ENCODE measurements around the gene CGA. TPM values are rescaled to one million over a fixed set of nuclear protein-coding genes. Genes with fewer than 3 reads are reported as not detected.
A peak's percentile ranks its signal among the peaks of the same experiment; 100 is the strongest.
"Not testable (repeated sequence)": the region's sequence is repeated elsewhere in the genome, so short reads cannot be mapped to it uniquely, and the experiment has no call there.

Gene CGA
- not detected for total RNA-seq

- Mint-ChIP-seq H3K9me3 (ENCODE audit: low read depth) (no peaks in the 10 kb centered on the region), H3K4me3 (no peak within 1 kb of the TSS), H3K4me1 (peaks cover 3% of the 10 kb centered on the region), H3K36me3 (ENCODE audit: low read depth) (no peaks in the 10 kb centered on the region), H3K27me3 (peaks cover 28% of the 10 kb centered on the region), H3K27ac (no peak within 1 kb of the TSS)
- no peak for ATAC-seq
- POLR2A ChIA-PET = interaction anchor here (0.6 kb wide), 1 partner anchor 479 kb away, joined by 10 read pairs; no protein-coding TSS in a partner anchor
- DNase-seq = no peak
- CTCF ChIA-PET = interaction anchor here (0.6 to 1.9 kb wide), 2 partner anchors 16 kb away, joined by 4 to 9 read pairs; no protein-coding TSS in a partner anchor
- intact Hi-C loops (cut with DNase I, micrococcal nuclease) = no loop called here
Measured at GRCh38 chr6:87095087-87095509, at the start of gene CGA. Gene CGA (minus strand): TSS chr6:87095106. CDS start chr6:87088200, 6,906 bp downstream.

DNA sequence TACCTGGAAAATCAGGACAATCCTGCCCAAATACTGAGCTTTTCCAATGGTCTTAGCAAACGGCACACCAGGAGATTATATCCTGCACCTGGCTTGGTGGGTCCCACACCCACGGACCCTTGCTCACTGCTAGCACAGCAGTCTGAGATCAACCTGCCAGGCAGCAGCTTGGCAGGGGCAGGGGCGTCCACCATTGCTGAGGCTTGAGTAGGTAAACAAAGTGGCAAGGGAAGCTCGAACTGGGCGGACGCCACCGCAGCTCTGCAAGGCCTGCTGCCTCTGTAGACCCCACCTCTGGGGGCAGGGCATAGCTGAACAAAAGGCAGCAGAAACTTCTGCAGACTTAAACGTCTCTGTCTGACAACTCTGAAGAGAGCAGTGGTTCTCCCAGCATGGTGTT, 45.0 kb upstream of the CGA start:
- ATAC-seq; DNase-seq; H3K27me3 Mint-ChIP-seq; H3K4me1 Mint-ChIP-seq; H3K4me3 Mint-ChIP-seq; POLR2A ChIA-PET; H3K27ac Mint-ChIP-seq; H3K9me3 Mint-ChIP-seq (ENCODE audit: low read depth); H3K36me3 Mint-ChIP-seq (ENCODE audit: low read depth): not testable (repeated sequence)
- intact Hi-C loops (cut with DNase I, micrococcal nuclease) = loop anchor here (1.0 to 10.0 kb wide), 4 partner anchors 73 to 255 kb away; no protein-coding TSS in a partner anchor
- CTCF ChIA-PET = interaction anchor here (0.6 to 3.5 kb wide), 19 partner anchors 9 to 268 kb away, joined by 3 to 16 read pairs (median 4); partner anchors contain the start of gene CFAP206

GRCh38 chr6:87139236-87139635, 44.3 kb upstream of the CGA start:
- ChIA-PET CTCF (interaction anchor here (0.5 to 3.5 kb wide), 27 partner anchors 8 to 1632 kb away, joined by 3 to 16 read pairs (median 4); partner anchors contain the start of gene CFAP206), POLR2A (no interaction called here)
- peaks cover 7% of the 10 kb centered on the region for H3K27me3 Mint-ChIP-seq
- peaks cover 2% of the 10 kb centered on the region for H3K4me1 Mint-ChIP-seq
- H3K4me3 Mint-ChIP-seq = no peak overlapping the region
- no peaks in the 10 kb centered on the region for H3K36me3 Mint-ChIP-seq (ENCODE audit: low read depth)
- DNase-seq (peak; percentile 43), ATAC-seq (peak; percentile 70)
- no peak overlapping the region for H3K27ac Mint-ChIP-seq
- no peaks in the 10 kb centered on the region for H3K9me3 Mint-ChIP-seq (ENCODE audit: low read depth)
- intact Hi-C loops (cut with DNase I, micrococcal nuclease) = loop anchor here (1.0 to 10.0 kb wide), 4 partner anchors 72 to 256 kb away; no protein-coding TSS in a partner anchor

DNA sequence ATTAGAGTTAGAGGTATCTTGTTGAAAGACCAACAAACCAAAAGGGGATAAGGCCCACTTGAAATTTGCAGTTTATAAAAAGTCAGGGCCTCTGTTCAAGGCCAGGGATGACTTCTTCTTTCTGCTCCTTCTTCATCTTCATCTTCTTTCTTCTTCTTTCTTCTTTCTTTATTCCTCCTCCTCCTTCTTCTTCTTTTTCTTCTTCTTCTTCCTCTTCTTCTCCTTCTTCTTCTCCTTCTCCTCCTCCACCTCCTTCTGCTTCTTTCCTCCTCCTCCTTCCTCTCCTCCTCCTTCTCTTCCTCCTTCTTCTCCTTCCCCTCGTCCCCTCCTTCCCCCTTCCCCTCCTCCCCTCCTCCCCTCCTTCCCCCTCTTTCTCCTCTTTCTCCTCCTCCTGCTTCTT, 42.1 kb upstream of the CGA start:
- H3K36me3 Mint-ChIP-seq (ENCODE audit: low read depth) = no peaks in the 10 kb centered on the region
- H3K4me1 Mint-ChIP-seq = peaks cover 2% of the 10 kb centered on the region
- no peak for ATAC-seq
- no peak overlapping the region for H3K27ac Mint-ChIP-seq
- CTCF ChIA-PET = interaction anchor here (0.9 kb wide), 1 partner anchor 70 kb away, joined by 5 read pairs; no protein-coding TSS in a partner anchor
- no peaks in the 10 kb centered on the region for H3K9me3 Mint-ChIP-seq (ENCODE audit: low read depth)
- POLR2A ChIA-PET = no interaction called here
- intact Hi-C loops (cut with DNase I, micrococcal nuclease) = loop anchor here (5.0 to 10.0 kb wide), 2 partner anchors 70 to 258 kb away; no protein-coding TSS in a partner anchor
- H3K27me3 Mint-ChIP-seq = peaks cover 2% of the 10 kb centered on the region
- no peak overlapping the region for H3K4me3 Mint-ChIP-seq
- no peak for DNase-seq

GRCh38 chr6:87127737-87128136, 32.8 kb upstream of the CGA start:
- ChIA-PET CTCF (no interaction called here), POLR2A (no interaction called here)
- Mint-ChIP-seq H3K9me3 (ENCODE audit: low read depth) (no peaks in the 10 kb centered on the region), H3K36me3 (ENCODE audit: low read depth) (no peaks in the 10 kb centered on the region), H3K4me3 (no peak overlapping the region), H3K27me3 (peaks cover 14% of the 10 kb centered on the region), H3K27ac (no peak overlapping the region), H3K4me1 (no peaks in the 10 kb centered on the region)
- no peak for ATAC-seq
- no peak for DNase-seq
- intact Hi-C loops (cut with DNase I, micrococcal nuclease) = no loop called here

DNA sequence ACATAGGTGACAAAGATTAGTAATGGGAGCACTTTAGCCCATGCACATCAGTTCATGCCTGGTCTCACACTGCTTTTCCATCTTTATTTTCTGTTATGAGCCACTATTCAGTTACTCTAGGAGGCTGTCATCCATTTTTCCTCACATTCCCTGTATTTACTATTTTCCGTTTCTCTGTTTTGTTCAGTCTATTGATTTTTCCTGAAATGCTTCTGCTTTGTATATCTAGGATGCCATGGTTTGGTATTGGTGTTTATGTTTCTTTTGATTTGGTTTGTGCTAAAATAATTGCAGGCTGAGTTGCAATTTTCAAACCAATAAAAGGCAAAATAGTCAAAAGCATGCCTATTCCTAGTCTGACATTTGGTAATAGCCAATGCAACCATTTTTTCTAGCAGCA, 31.6 kb upstream of the CGA start:
- H3K27me3 Mint-ChIP-seq = peaks cover 22% of the 10 kb centered on the region
- ChIA-PET POLR2A (no interaction called here), CTCF (interaction anchor here (1.4 to 1.6 kb wide), 2 partner anchors 47 to 267 kb away, joined by 4 to 5 read pairs; no protein-coding TSS in a partner anchor)
- intact Hi-C loops (cut with DNase I, micrococcal nuclease) = no loop called here
- H3K27ac Mint-ChIP-seq = no peak overlapping the region
- H3K9me3 Mint-ChIP-seq (ENCODE audit: low read depth) = no peaks in the 10 kb centered on the region
- ATAC-seq (no peak), DNase-seq (no peak)
- H3K4me3 Mint-ChIP-seq = no peak overlapping the region
- H3K36me3 Mint-ChIP-seq (ENCODE audit: low read depth) = no peaks in the 10 kb centered on the region
- no peaks in the 10 kb centered on the region for H3K4me1 Mint-ChIP-seq

- ATAC-seq (no peak), DNase-seq (no peak)
- no peaks in the 10 kb centered on the region for H3K9me3 Mint-ChIP-seq (ENCODE audit: low read depth)
- H3K27ac Mint-ChIP-seq = no peak overlapping the region
- no peak overlapping the region for H3K4me3 Mint-ChIP-seq
- H3K36me3 Mint-ChIP-seq (ENCODE audit: low read depth) = no peaks in the 10 kb centered on the region
- ChIA-PET POLR2A (no interaction called here), CTCF (no interaction called here)
- no peaks in the 10 kb centered on the region for H3K4me1 Mint-ChIP-seq
- H3K27me3 Mint-ChIP-seq = peaks cover 26% of the 10 kb centered on the region
- intact Hi-C loops (cut with DNase I, micrococcal nuclease) = no loop called here
Measured at GRCh38 chr6:87124074-87124473, 29.2 kb upstream of the CGA start.

DNA sequence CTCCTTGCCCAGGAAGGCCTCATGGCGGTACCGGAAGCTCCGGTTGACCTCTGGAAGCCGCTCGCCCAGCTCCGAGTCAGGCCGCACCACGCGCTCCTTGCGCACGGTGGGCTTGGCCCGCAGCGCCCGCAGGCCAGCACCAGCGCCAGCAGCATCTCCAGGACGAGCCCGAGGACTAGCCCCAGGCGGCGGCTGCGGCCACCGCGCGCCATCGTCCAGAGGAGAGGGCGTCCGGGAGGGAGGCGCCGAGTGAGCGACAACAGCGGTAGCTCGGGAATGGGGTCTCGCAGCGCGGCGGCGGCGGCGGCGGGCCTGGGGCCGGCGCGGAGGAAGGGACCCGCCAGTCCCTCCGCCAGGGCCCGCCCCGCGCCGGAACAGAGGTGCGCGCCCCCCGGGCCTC, 27.6 kb upstream of the CGA start:
- DNase-seq (no peak), ATAC-seq (no peak)
- Mint-ChIP-seq H3K4me1 (no peaks in the 10 kb centered on the region), H3K36me3 (ENCODE audit: low read depth) (no peaks in the 10 kb centered on the region), H3K27me3 (peaks cover 26% of the 10 kb centered on the region), H3K4me3 (no peak overlapping the region), H3K9me3 (ENCODE audit: low read depth) (no peaks in the 10 kb centered on the region), H3K27ac (no peak overlapping the region)
- CTCF ChIA-PET = interaction anchor here (1.3 kb wide), 1 partner anchor 13 kb away, joined by 3 read pairs; no protein-coding TSS in a partner anchor
- POLR2A ChIA-PET = interaction anchor here (0.8 kb wide), 1 partner anchor 308 kb away, joined by 3 read pairs; no protein-coding TSS in a partner anchor
- intact Hi-C loops (cut with DNase I, micrococcal nuclease) = no loop called here

- ChIA-PET POLR2A (no interaction called here), CTCF (interaction anchor here (0.7 kb wide), 1 partner anchor 39 kb away, joined by 3 read pairs; no protein-coding TSS in a partner anchor)
- Mint-ChIP-seq H3K27me3 (peaks cover 16% of the 10 kb centered on the region), H3K4me1 (peaks cover 3% of the 10 kb centered on the region), H3K36me3 (ENCODE audit: low read depth) (no peaks in the 10 kb centered on the region), H3K4me3 (no peak overlapping the region), H3K9me3 (ENCODE audit: low read depth) (no peaks in the 10 kb centered on the region), H3K27ac (no peak overlapping the region)
- intact Hi-C loops (cut with DNase I, micrococcal nuclease) = no loop called here
- DNase-seq = no peak
- ATAC-seq = no peak
Measured at GRCh38 chr6:87118054-87118453, 23.1 kb upstream of the CGA start.

GRCh38 chr6:87116922-87117321, 22.0 kb upstream of the CGA start:
- Mint-ChIP-seq H3K27me3 (peaks cover 10% of the 10 kb centered on the region), H3K4me3 (no peak overlapping the region)
- intact Hi-C loops (cut with DNase I, micrococcal nuclease) = no loop called here

GRCh38 chr6:87115402-87116135, 20.7 kb upstream of the CGA start:
- CTCF ChIA-PET = interaction anchor here (0.8 to 2.0 kb wide), 4 partner anchors 23 to 152 kb away, joined by 3 to 7 read pairs (median 5); no protein-coding TSS in a partner anchor
- no peak overlapping the region for H3K27ac Mint-ChIP-seq
- peaks cover 3% of the 10 kb centered on the region for H3K4me1 Mint-ChIP-seq
- H3K4me3 Mint-ChIP-seq = no peak overlapping the region
- POLR2A ChIA-PET = no interaction called here
- H3K27me3 Mint-ChIP-seq = peaks cover 4% of the 10 kb centered on the region
- ATAC-seq (peak; percentile 97), DNase-seq (peak; percentile 38)
- H3K9me3 Mint-ChIP-seq (ENCODE audit: low read depth) = no peaks in the 10 kb centered on the region
- intact Hi-C loops (cut with DNase I, micrococcal nuclease) = no loop called here
- H3K36me3 Mint-ChIP-seq (ENCODE audit: low read depth) = no peaks in the 10 kb centered on the region

More at GRCh38 chr6:87116922-87117321, 22.0 kb upstream of the CGA start:
- no peaks in the 10 kb centered on the region for H3K9me3 Mint-ChIP-seq (ENCODE audit: low read depth)
- CTCF ChIA-PET = interaction anchor here (1.5 to 2.0 kb wide), 2 partner anchors 22 to 38 kb away, joined by 7 read pairs; no protein-coding TSS in a partner anchor
- DNase-seq (no peak), ATAC-seq (no peak)
- H3K36me3 Mint-ChIP-seq (ENCODE audit: low read depth) = no peaks in the 10 kb centered on the region
- POLR2A ChIA-PET = interaction anchor here (0.6 kb wide), 1 partner anchor 30 kb away, joined by 11 read pairs; no protein-coding TSS in a partner anchor
- no peak overlapping the region for H3K27ac Mint-ChIP-seq
- peaks cover 3% of the 10 kb centered on the region for H3K4me1 Mint-ChIP-seq

GRCh38 chr6:87110636-87111035, 15.7 kb upstream of the CGA start:
- peaks cover 13% of the 10 kb centered on the region for H3K27me3 Mint-ChIP-seq
- DNase-seq = no peak
- no peak overlapping the region for H3K27ac Mint-ChIP-seq
- H3K4me3 Mint-ChIP-seq = no peak overlapping the region
- H3K4me1 Mint-ChIP-seq = peaks cover under 1% of the 10 kb centered on the region
- CTCF ChIA-PET = no interaction called here
- no peak for ATAC-seq
- POLR2A ChIA-PET = no interaction called here
- no peaks in the 10 kb centered on the region for H3K9me3 Mint-ChIP-seq (ENCODE audit: low read depth)
- no peaks in the 10 kb centered on the region for H3K36me3 Mint-ChIP-seq (ENCODE audit: low read depth)
- intact Hi-C loops (cut with DNase I, micrococcal nuclease) = no loop called here

Measured in activated CD4-positive, alpha-beta T cell treated with anti-CD3 and anti-CD28 coated beads for 36 hours (primary cell).